T-helper 17 cell (primary cell): ENCODE data around the gene PANK1. TPM values are rescaled to one million over a fixed set of nuclear protein-coding genes. Genes with fewer than 3 reads are reported as not detected.

Source experiments
- ATAC-seq: fragments of 150-1000 bp; cut with Tn5 transposase; 2 replicates; pipeline ENCODE4 v1.10.0; 2021; ENCODE audit warnings: mild to moderate bottlenecking, moderate library complexity
- DNase-seq, 3 donors: peaks; one replicate each; pipeline versions ENCODE4 v3.0.0 to v3.0.0-alpha.2; 2020 to 2021
- H3K9me3 ChIP-seq: one replicate; pipeline ENCODE4 v1.7.0; 2013; ENCODE audit warnings: low read length, mild to moderate bottlenecking; ENCODE audit not compliant: control insufficient read depth, poor library complexity, severe bottlenecking
- H3K27ac Mint-ChIP-seq: one replicate; pipeline ENCODE4 v1.8.0; 2022; ENCODE audit warnings: mild to moderate bottlenecking, moderate library complexity, mixed read lengths
- H3K27me3 Mint-ChIP-seq: one replicate; pipeline ENCODE4 v1.8.0; 2022; ENCODE audit warnings: mixed read lengths
- H3K36me3 Mint-ChIP-seq: one replicate; pipeline ENCODE4 v1.8.0; 2022; ENCODE audit warnings: low read depth, mixed read lengths
- H3K4me1 Mint-ChIP-seq: one replicate; pipeline ENCODE4 v1.8.0; 2022; ENCODE audit warnings: mild to moderate bottlenecking, mixed read lengths
- H3K4me3 Mint-ChIP-seq: one replicate; pipeline ENCODE4 v1.8.0; 2022; ENCODE audit warnings: mild to moderate bottlenecking, moderate library complexity, mixed read lengths
- total RNA-seq, 4 donors: library from RNA in 2 of 4; stranded (reverse) in 2 of 4; gene quantifications; one replicate each; pipeline ENCODE4 v1.2.3 and lab custom pipeline; 2022 to 2026

PANK1 gene
- total RNA-seq, 2 donors from 2014 or later = 1.2 to 1.6 TPM

DNA sequence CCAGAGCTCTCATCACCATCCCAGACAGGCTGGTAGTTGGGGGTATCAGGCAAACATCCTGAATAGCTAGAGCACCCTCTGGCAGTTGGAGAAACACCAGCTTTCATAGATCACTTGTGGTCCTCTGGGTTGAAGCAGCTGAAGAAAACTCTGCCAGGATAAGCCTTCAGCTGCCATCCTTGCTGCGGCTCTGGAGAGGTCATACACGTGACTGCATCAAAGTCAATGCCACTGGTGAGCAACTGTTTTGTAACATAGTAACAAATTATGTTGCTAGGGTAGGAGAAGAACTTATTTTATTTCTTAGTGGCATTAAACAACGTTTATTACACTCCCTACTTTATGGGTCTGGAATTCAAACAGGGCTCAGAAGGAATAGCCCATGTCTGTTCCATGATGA, 19.2 kb upstream of the PANK1 start:
- no peak overlapping the region for H3K27ac Mint-ChIP-seq
- peaks cover 26% of the 10 kb centered on the region for H3K27me3 Mint-ChIP-seq
- DNase-seq = no peak
- no peaks in the 10 kb centered on the region for H3K36me3 Mint-ChIP-seq
- peaks cover 6% of the 10 kb centered on the region for H3K4me1 Mint-ChIP-seq
- H3K4me3 Mint-ChIP-seq = no peak overlapping the region
- H3K9me3 ChIP-seq = no peaks in the 10 kb centered on the region
- ATAC-seq = no peak

DNA sequence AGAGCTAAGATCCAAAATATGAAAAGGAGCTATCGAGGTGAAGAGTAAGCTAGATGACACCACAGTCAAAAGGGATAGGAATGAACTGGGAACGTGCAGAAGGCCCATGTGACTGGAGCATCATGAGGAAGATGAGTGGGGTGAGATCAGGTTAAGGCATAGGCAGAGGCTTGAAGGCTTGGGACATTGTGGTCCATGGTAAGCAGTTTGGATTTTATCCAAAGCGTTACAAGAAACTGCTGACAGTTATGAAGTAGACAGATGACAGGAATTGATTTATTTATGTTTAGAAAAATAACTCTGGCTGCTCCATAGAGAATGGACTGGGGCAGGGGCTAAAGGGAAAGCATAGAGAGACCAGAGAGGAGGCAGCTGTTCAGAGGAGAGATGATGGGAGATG, 18.1 kb upstream of the PANK1 start:
- no peak for ATAC-seq
- H3K27ac Mint-ChIP-seq = no peak overlapping the region
- peaks cover 25% of the 10 kb centered on the region for H3K27me3 Mint-ChIP-seq
- H3K36me3 Mint-ChIP-seq = no peaks in the 10 kb centered on the region
- H3K4me1 Mint-ChIP-seq = peaks cover 2% of the 10 kb centered on the region
- DNase-seq = no peak
- H3K9me3 ChIP-seq = no peaks in the 10 kb centered on the region
- H3K4me3 Mint-ChIP-seq = no peak overlapping the region

DNA sequence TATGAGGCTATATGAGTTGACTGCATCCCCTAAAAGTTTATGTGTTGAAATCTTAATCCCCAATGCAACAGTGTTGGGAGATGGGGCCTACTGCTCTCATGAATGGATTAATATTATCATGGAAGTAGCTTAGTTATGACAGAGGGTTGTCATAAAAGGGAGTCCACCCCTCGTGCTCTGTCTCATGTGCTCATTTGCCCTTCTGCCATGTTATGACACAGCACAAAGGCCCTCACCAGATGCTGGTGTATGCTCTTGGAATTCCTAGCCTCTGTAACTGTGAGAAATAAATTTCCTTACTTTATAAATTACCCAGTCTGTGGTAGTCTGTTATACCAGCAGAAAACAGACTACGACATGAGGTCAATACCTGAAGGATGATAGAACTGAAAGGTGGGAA, 17.6 kb upstream of the PANK1 start:
- DNase-seq (no peak), ATAC-seq (no peak)
- no peaks in the 10 kb centered on the region for H3K9me3 ChIP-seq
- H3K36me3 Mint-ChIP-seq = no peaks in the 10 kb centered on the region
- no peak overlapping the region for H3K27ac Mint-ChIP-seq
- H3K4me3 Mint-ChIP-seq = no peak overlapping the region
- peaks cover 25% of the 10 kb centered on the region for H3K27me3 Mint-ChIP-seq
- H3K4me1 Mint-ChIP-seq = peaks cover 2% of the 10 kb centered on the region

GRCh38 chr10:89659143-89660131, 14.4 kb upstream of the PANK1 start:
- DNase-seq (no peak), ATAC-seq (no peak)
- H3K4me1 Mint-ChIP-seq = no peaks in the 10 kb centered on the region
- H3K27ac Mint-ChIP-seq = no peak overlapping the region
- no peaks in the 10 kb centered on the region for H3K36me3 Mint-ChIP-seq
- H3K4me3 Mint-ChIP-seq = no peak overlapping the region
- H3K27me3 Mint-ChIP-seq = peaks cover 20% of the 10 kb centered on the region
- no peaks in the 10 kb centered on the region for H3K9me3 ChIP-seq

DNA sequence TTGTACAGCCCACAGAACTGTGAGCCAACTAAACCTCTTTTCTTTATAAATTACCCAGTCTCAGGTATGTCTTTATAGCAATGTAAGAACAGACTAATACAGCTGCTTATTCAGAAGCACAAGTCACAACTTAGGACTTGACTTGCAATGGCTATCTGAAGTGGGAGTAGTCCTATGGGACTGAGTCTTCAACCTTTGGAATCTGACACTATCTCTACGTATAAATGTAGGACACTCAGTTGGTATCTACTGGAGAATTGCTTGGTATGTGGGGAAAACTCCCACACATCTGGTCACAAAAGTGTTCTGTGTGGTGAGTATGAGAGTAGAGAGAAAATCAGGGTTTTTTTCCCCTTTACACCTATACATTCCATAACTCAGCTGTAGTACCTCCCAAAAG, 12.3 kb upstream of the PANK1 start:
- H3K4me1 Mint-ChIP-seq = peaks cover 3% of the 10 kb centered on the region
- DNase-seq = no peak
- no peaks in the 10 kb centered on the region for H3K36me3 Mint-ChIP-seq
- no peak overlapping the region for H3K4me3 Mint-ChIP-seq
- ATAC-seq = no peak
- peaks cover 15% of the 10 kb centered on the region for H3K27me3 Mint-ChIP-seq
- no peaks in the 10 kb centered on the region for H3K9me3 ChIP-seq
- H3K27ac Mint-ChIP-seq = no peak overlapping the region

GRCh38 chr10:89655722-89656121, 10.7 kb upstream of the PANK1 start:
- Mint-ChIP-seq H3K27ac (no peak overlapping the region), H3K36me3 (no peaks in the 10 kb centered on the region), H3K4me3 (no peak overlapping the region), H3K27me3 (peaks cover 15% of the 10 kb centered on the region), H3K4me1 (peaks cover 3% of the 10 kb centered on the region)
- ATAC-seq (no peak), DNase-seq (no peak)
- no peaks in the 10 kb centered on the region for H3K9me3 ChIP-seq

- H3K4me3 Mint-ChIP-seq = no peak overlapping the region
- H3K27ac Mint-ChIP-seq = no peak overlapping the region
These were observed 8.4 kb upstream of the PANK1 start for GRCh38 chr10:89653410-89653869.

GRCh38 chr10:89652806-89653370, 7.8 kb upstream of the PANK1 start:
- no peaks in the 10 kb centered on the region for H3K9me3 ChIP-seq
- Mint-ChIP-seq H3K27me3 (peaks cover 16% of the 10 kb centered on the region), H3K36me3 (no peaks in the 10 kb centered on the region), H3K4me3 (no peak overlapping the region), H3K27ac (no peak overlapping the region), H3K4me1 (peaks cover 3% of the 10 kb centered on the region)
- DNase-seq (no peak), ATAC-seq (no peak)

More at GRCh38 chr10:89653410-89653869, 8.4 kb upstream of the PANK1 start:
- DNase-seq = no peak
- Mint-ChIP-seq H3K36me3 (no peaks in the 10 kb centered on the region), H3K4me1 (peaks cover 3% of the 10 kb centered on the region), H3K27me3 (peaks cover 15% of the 10 kb centered on the region)
- H3K9me3 ChIP-seq = no peaks in the 10 kb centered on the region
- ATAC-seq = no peak

DNA sequence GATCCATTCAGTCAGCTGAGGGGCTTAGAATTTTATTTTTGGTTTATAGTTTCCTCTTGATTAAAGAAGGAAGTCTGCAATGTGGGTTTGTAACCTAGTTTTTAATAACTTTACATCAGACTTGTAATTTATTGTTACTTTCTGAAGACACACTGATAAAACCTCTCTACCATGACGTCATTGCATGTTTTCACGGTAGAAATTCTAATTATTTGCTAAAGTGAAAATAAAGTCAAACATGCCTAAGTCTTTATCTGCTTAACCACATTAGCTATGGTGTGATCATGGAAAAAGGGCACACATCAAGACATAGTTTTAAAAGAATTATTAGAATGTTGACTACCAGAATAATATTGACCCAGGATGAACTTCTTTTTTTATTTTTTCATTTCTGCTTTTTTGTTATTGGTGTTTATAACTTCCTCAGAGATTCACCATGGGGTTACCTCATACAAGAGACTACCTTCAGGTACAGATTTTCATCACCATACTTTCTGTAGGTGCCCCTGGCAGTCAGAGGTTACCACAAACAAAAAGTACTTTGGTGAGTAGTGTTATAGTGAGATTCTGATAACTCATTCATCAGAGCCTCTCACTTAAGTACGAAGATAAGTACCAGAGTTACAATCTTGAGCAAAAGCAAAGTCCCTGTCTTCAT, 7.0 kb upstream of the PANK1 start:
- Mint-ChIP-seq H3K4me3 (no peak overlapping the region), H3K36me3 (no peaks in the 10 kb centered on the region), H3K27ac (no peak overlapping the region), H3K27me3 (peaks cover 23% of the 10 kb centered on the region), H3K4me1 (peaks cover 3% of the 10 kb centered on the region)
- H3K9me3 ChIP-seq = no peaks in the 10 kb centered on the region
- ATAC-seq (no peak), DNase-seq (no peak)

DNA sequence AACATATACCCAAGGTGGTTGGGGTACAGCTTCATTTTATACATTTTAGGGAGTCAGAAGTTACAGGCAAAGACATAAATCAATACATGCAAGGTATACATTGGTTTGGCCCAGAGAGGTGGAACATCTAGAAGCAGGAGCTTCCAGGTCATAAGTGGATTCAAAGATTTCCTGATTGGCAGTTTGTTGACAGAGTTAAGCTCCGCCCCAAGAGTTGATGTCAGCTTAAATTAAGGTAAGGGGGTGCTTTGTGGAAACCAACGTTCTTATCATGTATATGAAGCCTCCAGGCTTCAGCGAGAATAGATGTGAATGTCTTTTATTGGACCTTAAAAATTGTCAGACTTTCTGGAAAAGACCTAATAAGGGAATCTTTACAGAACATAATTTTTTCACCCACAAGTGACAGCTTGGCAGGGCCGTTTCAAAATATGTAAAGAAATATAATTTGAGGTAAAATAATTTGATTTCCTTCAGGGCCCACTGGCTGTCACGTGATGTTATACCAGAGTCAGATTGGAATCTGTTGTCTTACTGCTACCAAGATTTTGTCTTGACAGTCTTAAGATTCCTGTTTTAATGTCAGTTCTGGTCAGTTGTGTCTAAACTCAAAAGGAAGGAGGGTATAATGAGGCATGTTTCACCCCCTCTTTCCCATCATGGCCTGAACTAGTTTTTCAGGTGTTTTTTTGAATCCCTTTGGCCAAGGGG, 6.3 kb upstream of the PANK1 start:
- DNase-seq = no peak
- Mint-ChIP-seq H3K4me3 (no peak overlapping the region), H3K4me1 (peaks cover 6% of the 10 kb centered on the region), H3K27me3 (peaks cover 23% of the 10 kb centered on the region), H3K27ac (no peak overlapping the region), H3K36me3 (no peaks in the 10 kb centered on the region)
- no peaks in the 10 kb centered on the region for H3K9me3 ChIP-seq
- no peak for ATAC-seq

- ATAC-seq (no peak), DNase-seq (no peak)
- Mint-ChIP-seq H3K27me3 (peaks cover 23% of the 10 kb centered on the region), H3K4me1 (peaks cover 13% of the 10 kb centered on the region), H3K27ac (no peak overlapping the region), H3K4me3 (no peak overlapping the region), H3K36me3 (no peaks in the 10 kb centered on the region)
- no peaks in the 10 kb centered on the region for H3K9me3 ChIP-seq
These were observed 4.0 kb upstream of the PANK1 start for GRCh38 chr10:89649051-89649450.

GRCh38 chr10:89648074-89648473, 3.0 kb upstream of the PANK1 start:
- DNase-seq = no peak
- Mint-ChIP-seq H3K4me3 (no peak overlapping the region), H3K36me3 (no peaks in the 10 kb centered on the region), H3K27ac (no peak overlapping the region), H3K27me3 (peaks cover 23% of the 10 kb centered on the region), H3K4me1 (peaks cover 12% of the 10 kb centered on the region)
- no peaks in the 10 kb centered on the region for H3K9me3 ChIP-seq
- ATAC-seq = no peak
